ENCODE measurements around the gene NCOA7.

Gene NCOA7

DNA sequence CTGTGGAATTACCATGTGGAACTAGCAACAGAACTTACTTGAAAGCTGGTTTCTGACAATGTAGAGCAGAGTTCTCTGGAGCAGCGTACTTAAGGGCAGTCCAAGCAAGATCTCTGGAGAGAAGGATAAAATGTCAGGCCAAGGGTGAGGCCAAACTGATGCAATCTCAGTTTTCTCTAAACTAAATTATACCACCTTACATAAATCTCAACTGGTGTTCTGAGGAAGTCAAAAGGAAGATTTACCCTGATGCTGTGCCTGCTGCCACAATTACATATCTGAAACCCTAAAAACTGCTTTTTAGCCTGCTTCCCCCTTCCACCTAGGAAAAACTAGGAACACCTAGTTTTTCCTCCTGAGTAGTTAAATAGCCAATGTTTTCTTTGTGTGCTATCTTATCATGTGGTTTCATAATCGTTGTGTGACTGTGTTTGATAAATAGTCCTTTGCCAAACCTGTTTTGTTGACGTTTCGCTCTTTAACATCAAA, 28.1 kb downstream of the NCOA7 start:
- no peaks in the 10 kb centered on the region for H3K36me3 ChIP-seq (ENCODE audit: insufficient read depth, insufficient read length, low read length)
- DNase-seq (ENCODE audit: low read depth, low spot score), result no peak
- H3K4me1 ChIP-seq (ENCODE audit: insufficient read depth, insufficient read length), result no peaks in the 10 kb centered on the region
- no peak overlapping the region for H3K9ac ChIP-seq (ENCODE audit: insufficient read length, low read depth)
- no peaks in the 10 kb centered on the region for H3K9me3 ChIP-seq (ENCODE audit: insufficient read depth, low read length)
- no peak overlapping the region for H3K4me3 ChIP-seq (ENCODE audit: insufficient read length, low read depth)
- TF ChIP-seq SUZ12 (IDR thresholded peaks at IDR 0.05; ENCODE audit: extremely low read depth, insufficient read depth, insufficient read length) (no peak), YY1 (IDR thresholded peaks at IDR 0.05; ENCODE audit: insufficient read depth, insufficient read length) (no peak), ZNF274 (IDR thresholded peaks at IDR 0.05; ENCODE audit: low read depth, low read length) (no peak)
- H3K27me3 ChIP-seq (ENCODE audit: insufficient read depth, insufficient read length), result no peaks in the 10 kb centered on the region

- no peak overlapping the region for H3K4me3 ChIP-seq (ENCODE audit: insufficient read length, low read depth)
- H3K36me3 ChIP-seq (ENCODE audit: insufficient read depth, insufficient read length, low read length), result no peaks in the 10 kb centered on the region
- TF ChIP-seq SUZ12 (IDR thresholded peaks at IDR 0.05; ENCODE audit: extremely low read depth, insufficient read depth, insufficient read length) (no peak), YY1 (IDR thresholded peaks at IDR 0.05; ENCODE audit: insufficient read depth, insufficient read length) (no peak), ZNF274 (IDR thresholded peaks at IDR 0.05; ENCODE audit: low read depth, low read length) (no peak)
- no peak overlapping the region for H3K9ac ChIP-seq (ENCODE audit: insufficient read length, low read depth)
- DNase-seq (ENCODE audit: low read depth, low spot score), result no peak
- H3K4me1 ChIP-seq (ENCODE audit: insufficient read depth, insufficient read length), result no peaks in the 10 kb centered on the region
- no peaks in the 10 kb centered on the region for H3K9me3 ChIP-seq (ENCODE audit: insufficient read depth, low read length)
- H3K27me3 ChIP-seq (ENCODE audit: insufficient read depth, insufficient read length), result no peaks in the 10 kb centered on the region
These were observed 29.0 kb downstream of the NCOA7 start for GRCh38 chr6:125819535-125820326.

GRCh38 chr6:125821825-125822281, 31.1 kb downstream of the NCOA7 start:
- Histone ChIP-seq H3K9me3 (ENCODE audit: insufficient read depth, low read length) (no peaks in the 10 kb centered on the region), H3K4me3 (ENCODE audit: insufficient read length, low read depth) (no peak overlapping the region), H3K4me1 (ENCODE audit: insufficient read depth, insufficient read length) (no peaks in the 10 kb centered on the region), H3K9ac (ENCODE audit: insufficient read length, low read depth) (no peak overlapping the region), H3K27me3 (ENCODE audit: insufficient read depth, insufficient read length) (no peaks in the 10 kb centered on the region), H3K36me3 (ENCODE audit: insufficient read depth, insufficient read length, low read length) (no peaks in the 10 kb centered on the region)
- no peak for DNase-seq (ENCODE audit: low read depth, low spot score)
- TF ChIP-seq SUZ12 (IDR thresholded peaks at IDR 0.05; ENCODE audit: extremely low read depth, insufficient read depth, insufficient read length), result no peak
- no peak for TF ChIP-seq YY1 (IDR thresholded peaks at IDR 0.05; ENCODE audit: insufficient read depth, insufficient read length)
- no peak for TF ChIP-seq ZNF274 (IDR thresholded peaks at IDR 0.05; ENCODE audit: low read depth, low read length)

DNA sequence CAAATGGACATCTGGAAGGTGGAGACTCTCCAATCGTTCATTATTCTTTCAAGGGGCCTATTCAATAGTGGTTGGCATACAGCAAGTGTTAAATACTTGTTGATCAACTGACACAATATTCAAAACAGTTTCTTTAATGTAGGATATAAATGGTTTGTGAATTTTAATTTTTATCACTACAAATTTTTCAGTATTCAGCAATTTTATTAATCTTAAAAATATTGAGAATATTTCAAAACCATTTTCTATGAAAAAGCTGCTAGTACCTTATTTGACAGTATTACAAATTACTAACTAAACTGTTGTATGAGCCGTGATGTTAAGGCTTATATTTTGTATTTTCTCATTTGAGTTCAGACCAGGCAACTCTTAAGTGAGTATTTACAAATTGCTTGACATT, 32.4 kb downstream of the NCOA7 start:
- Histone ChIP-seq H3K4me1 (ENCODE audit: insufficient read depth, insufficient read length) (no peaks in the 10 kb centered on the region), H3K4me3 (ENCODE audit: insufficient read length, low read depth) (no peak overlapping the region), H3K9me3 (ENCODE audit: insufficient read depth, low read length) (no peaks in the 10 kb centered on the region), H3K9ac (ENCODE audit: insufficient read length, low read depth) (no peak overlapping the region), H3K36me3 (ENCODE audit: insufficient read depth, insufficient read length, low read length) (no peaks in the 10 kb centered on the region), H3K27me3 (ENCODE audit: insufficient read depth, insufficient read length) (no peaks in the 10 kb centered on the region)
- TF ChIP-seq ZNF274 (IDR thresholded peaks at IDR 0.05; ENCODE audit: low read depth, low read length), result no peak
- TF ChIP-seq YY1 (IDR thresholded peaks at IDR 0.05; ENCODE audit: insufficient read depth, insufficient read length), result no peak
- TF ChIP-seq SUZ12 (IDR thresholded peaks at IDR 0.05; ENCODE audit: extremely low read depth, insufficient read depth, insufficient read length), result no peak
- no peak for DNase-seq (ENCODE audit: low read depth, low spot score)

GRCh38 chr6:125824946-125825771, 34.4 kb downstream of the NCOA7 start:
- H3K4me3 ChIP-seq (ENCODE audit: insufficient read length, low read depth), result no peak overlapping the region

DNA sequence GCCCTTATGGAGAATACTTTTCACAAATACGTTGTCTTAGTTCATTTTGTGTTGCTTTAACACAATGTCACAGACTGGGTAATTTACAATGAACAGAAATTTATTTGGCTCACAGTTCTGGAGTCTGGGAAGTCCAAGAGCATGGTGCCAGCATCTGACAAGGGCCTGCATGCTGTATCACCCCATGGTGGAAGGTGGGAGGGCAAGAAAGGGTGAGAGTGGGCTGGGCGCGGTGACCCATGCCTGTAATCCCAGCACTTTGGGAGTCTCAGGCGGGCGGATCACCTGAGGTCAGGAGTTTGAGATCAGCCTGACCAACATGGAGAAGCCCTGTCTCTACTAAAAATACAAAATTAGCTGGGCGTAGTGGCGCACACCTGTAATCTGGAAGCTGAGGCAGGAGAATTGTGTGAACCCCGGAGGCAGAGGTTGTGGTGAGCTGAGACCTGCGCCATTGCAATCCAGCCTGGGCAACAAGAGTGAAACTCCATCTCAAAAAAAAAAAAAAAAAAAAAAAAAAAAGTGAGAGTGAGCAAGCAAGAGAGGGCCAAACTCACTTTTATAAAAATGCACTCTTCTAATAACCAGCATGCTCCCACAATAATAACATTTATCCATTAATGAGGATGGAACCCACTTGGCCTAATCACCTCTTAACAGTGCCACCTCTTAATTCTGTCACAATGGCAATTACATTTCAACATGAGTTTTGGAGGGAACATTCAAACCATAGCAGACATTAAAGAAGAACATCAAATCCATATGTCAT, 36.1 kb downstream of the NCOA7 start:
- Histone ChIP-seq H3K9ac (ENCODE audit: insufficient read length, low read depth) (no peak overlapping the region), H3K27me3 (ENCODE audit: insufficient read depth, insufficient read length) (no peaks in the 10 kb centered on the region), H3K36me3 (ENCODE audit: insufficient read depth, insufficient read length, low read length) (no peaks in the 10 kb centered on the region), H3K4me3 (ENCODE audit: insufficient read length, low read depth) (no peak overlapping the region), H3K4me1 (ENCODE audit: insufficient read depth, insufficient read length) (no peaks in the 10 kb centered on the region), H3K9me3 (ENCODE audit: insufficient read depth, low read length) (no peaks in the 10 kb centered on the region)
- TF ChIP-seq YY1 (IDR thresholded peaks at IDR 0.05; ENCODE audit: insufficient read depth, insufficient read length), result no peak
- no peak for TF ChIP-seq ZNF274 (IDR thresholded peaks at IDR 0.05; ENCODE audit: low read depth, low read length)
- no peak for TF ChIP-seq SUZ12 (IDR thresholded peaks at IDR 0.05; ENCODE audit: extremely low read depth, insufficient read depth, insufficient read length)
- DNase-seq (ENCODE audit: low read depth, low spot score), result no peak

More at GRCh38 chr6:125824946-125825771, 34.4 kb downstream of the NCOA7 start:
- H3K4me1 ChIP-seq (ENCODE audit: insufficient read depth, insufficient read length), result no peaks in the 10 kb centered on the region
- no peaks in the 10 kb centered on the region for H3K27me3 ChIP-seq (ENCODE audit: insufficient read depth, insufficient read length)
- no peaks in the 10 kb centered on the region for H3K36me3 ChIP-seq (ENCODE audit: insufficient read depth, insufficient read length, low read length)
- H3K9me3 ChIP-seq (ENCODE audit: insufficient read depth, low read length), result no peaks in the 10 kb centered on the region
- DNase-seq (ENCODE audit: low read depth, low spot score), result no peak
- no peak overlapping the region for H3K9ac ChIP-seq (ENCODE audit: insufficient read length, low read depth)
- no peak for TF ChIP-seq ZNF274 (IDR thresholded peaks at IDR 0.05; ENCODE audit: low read depth, low read length)
- no peak for TF ChIP-seq SUZ12 (IDR thresholded peaks at IDR 0.05; ENCODE audit: extremely low read depth, insufficient read depth, insufficient read length)
- no peak for TF ChIP-seq YY1 (IDR thresholded peaks at IDR 0.05; ENCODE audit: insufficient read depth, insufficient read length)
